Activated B cell treated with CpG ODN at 0.5 μM for 24 hours (primary cell): ENCODE results near the gene PDE4B. TPM values are rescaled to one million over a fixed set of nuclear protein-coding genes. Genes with fewer than 3 reads are reported as not detected.

Source experiments
- ATAC-seq: fragments of 200-7000 bp; cut with Tn5 transposase; one replicate; pipeline ENCODE4 v1.10.0; 2021; ENCODE audit warnings: low read depth, mild to moderate bottlenecking, moderate library complexity
- CTCF ChIA-PET: fragments of 350-600 bp; sonication (Branson Sonifier 250); formaldehyde crosslinking; loops from one replicate; lab custom pipeline; 2021; ENCODE audit warnings: antibody characterized with exemption; lab: Charles Lee
- POLR2A ChIA-PET: fragments of 350-600 bp; sonication (Branson Sonifier 250); formaldehyde crosslinking; loops from one replicate; lab custom pipeline; 2021; ENCODE audit warnings: antibody characterized with exemption; lab: Charles Lee
- DNase-seq: peaks from one replicate; pipeline ENCODE4 v3.0.0; 2022
- H3K27ac Mint-ChIP-seq: one replicate; pipeline ENCODE4 v1.8.0; 2020; ENCODE audit warnings: mixed read lengths
- H3K27me3 Mint-ChIP-seq: one replicate; pipeline ENCODE4 v1.8.0; 2021; ENCODE audit warnings: mixed read lengths
- H3K36me3 Mint-ChIP-seq: one replicate; pipeline ENCODE4 v1.8.0; 2021; ENCODE audit warnings: low read depth, mixed read lengths
- H3K4me1 Mint-ChIP-seq: one replicate; pipeline ENCODE4 v1.8.0; 2021; ENCODE audit warnings: mixed read lengths
- H3K4me3 Mint-ChIP-seq: one replicate; pipeline ENCODE4 v1.8.0; 2020; ENCODE audit warnings: mild to moderate bottlenecking, mixed read lengths
- H3K9me3 Mint-ChIP-seq: one replicate; pipeline ENCODE4 v1.8.0; 2020; ENCODE audit warnings: mixed read lengths
- CTCF ChIP-seq: fragments of 200-600 bp; IDR thresholded peaks from one replicate; pipeline ENCODE4 v1.8.0; 2022; ENCODE audit warnings: antibody characterized with exemption, mild to moderate bottlenecking
- intact Hi-C: fragments of 100-400 bp; cut with micrococcal nuclease; formaldehyde crosslinking; loops from one replicate; pipeline ENCODE4 v1.15.1; 2024
- total RNA-seq: library from RNA; stranded (reverse); gene quantifications from 2 replicates; pipeline ENCODE4 v1.2.3, GENCODE V29; 2022

Gene PDE4B
- total RNA-seq, 1 donor from 2014 or later = 84.1 TPM

GRCh38 chr1:66364578-66365391 is 572.1 kb downstream of the PDE4B start:
- ATAC-seq = peak; percentile 70

GRCh38 chr1:66365635-66366034 is 572.9 kb downstream of the PDE4B start:
- no peak for ATAC-seq
- intact Hi-C loops = loop anchor here (1.0 to 2.0 kb wide), 2 partner anchors 9 to 15 kb away; no protein-coding TSS in a partner anchor
- no peak for DNase-seq
- Mint-ChIP-seq H3K4me1 (peaks cover 81% of the 10 kb centered on the region), H3K4me3 (no peak overlapping the region), H3K27me3 (no peaks in the 10 kb centered on the region), H3K36me3 (peaks cover 90% of the 10 kb centered on the region), H3K9me3 (no peaks in the 10 kb centered on the region), H3K27ac (peak overlapping the region; percentile 75)
- no peak for TF ChIP-seq CTCF
- CTCF ChIA-PET = interaction anchor here (1.0 to 16.8 kb wide), 5 partner anchors 15 to 80 kb away, joined by 3 to 182 read pairs (median 4); no protein-coding TSS in a partner anchor
- POLR2A ChIA-PET = interaction anchor here (1.0 to 2.2 kb wide), 17 partner anchors 9 to 95 kb away, joined by 3 to 18 read pairs (median 9); no protein-coding TSS in a partner anchor

More at GRCh38 chr1:66364578-66365391, 572.1 kb downstream of the PDE4B start:
- Mint-ChIP-seq H3K4me3 (peak overlapping the region; percentile 36), H3K36me3 (peaks cover 91% of the 10 kb centered on the region), H3K27me3 (no peaks in the 10 kb centered on the region), H3K27ac (peak overlapping the region; percentile 75), H3K4me1 (peaks cover 82% of the 10 kb centered on the region), H3K9me3 (no peaks in the 10 kb centered on the region)
- ChIA-PET POLR2A (interaction anchor here (0.5 to 2.2 kb wide), 22 partner anchors 9 to 94 kb away, joined by 3 to 18 read pairs (median 4); no protein-coding TSS in a partner anchor), CTCF (interaction anchor here (0.9 to 6.3 kb wide), 9 partner anchors 12 to 111 kb away, joined by 3 to 55 read pairs (median 3); no protein-coding TSS in a partner anchor)
- intact Hi-C loops = loop anchor here (1.0 to 5.0 kb wide), 3 partner anchors 10 to 407 kb away; no protein-coding TSS in a partner anchor
- TF ChIP-seq CTCF = no peak
- DNase-seq = no peak

- DNase-seq (no peak), ATAC-seq (no peak)
- ChIA-PET POLR2A (interaction anchor here (0.8 to 16.7 kb wide), 11 partner anchors 8 to 112 kb away, joined by 3 to 279 read pairs (median 4); no protein-coding TSS in a partner anchor), CTCF (interaction anchor here (1.0 to 16.8 kb wide), 5 partner anchors 53 to 124 kb away, joined by 3 to 182 read pairs (median 4); no protein-coding TSS in a partner anchor)
- no peak for TF ChIP-seq CTCF
- H3K9me3 Mint-ChIP-seq = no peaks in the 10 kb centered on the region
- H3K36me3 Mint-ChIP-seq = peaks cover 92% of the 10 kb centered on the region
- peak overlapping the region; percentile 75 for H3K27ac Mint-ChIP-seq
- no peak overlapping the region for H3K4me3 Mint-ChIP-seq
- H3K27me3 Mint-ChIP-seq = no peaks in the 10 kb centered on the region
- intact Hi-C loops = loop anchor here (1.0 kb wide), 1 partner anchor 26 kb away; no protein-coding TSS in a partner anchor
- H3K4me1 Mint-ChIP-seq = peaks cover 85% of the 10 kb centered on the region
Observed at GRCh38 chr1:66366634-66367033, 573.9 kb downstream of the PDE4B start.

GRCh38 chr1:66367369-66367768 is 574.7 kb downstream of the PDE4B start:
- Mint-ChIP-seq H3K36me3 (peaks cover 92% of the 10 kb centered on the region), H3K27me3 (no peaks in the 10 kb centered on the region), H3K27ac (peak overlapping the region; percentile 75), H3K4me1 (peaks cover 85% of the 10 kb centered on the region), H3K4me3 (peak overlapping the region; percentile 39), H3K9me3 (no peaks in the 10 kb centered on the region)
- ChIA-PET CTCF (interaction anchor here (1.0 to 16.8 kb wide), 5 partner anchors 52 to 124 kb away, joined by 3 to 182 read pairs (median 4); no protein-coding TSS in a partner anchor), POLR2A (interaction anchor here (0.8 to 16.7 kb wide), 13 partner anchors 8 to 113 kb away, joined by 3 to 279 read pairs (median 5); no protein-coding TSS in a partner anchor)
- no peak for TF ChIP-seq CTCF
- no peak for ATAC-seq
- no peak for DNase-seq
- intact Hi-C loops = loop anchor here (1.0 kb wide), 1 partner anchor 27 kb away; no protein-coding TSS in a partner anchor
